HG03064 (cell line): ENCODE results near the gene KLF14.
"Not testable (repeated sequence)": the region's sequence is repeated elsewhere in the genome, so short reads cannot be mapped to it uniquely, and the experiment has no call there.

ENCODE experiments used
- ATAC-seq: cut with Tn5 transposase; IDR thresholded peaks from one replicate; pipeline ENCODE4 v1.9.1; 2021; ENCODE audit warnings: low read depth; ENCODE audit not compliant: unreplicated experiment

KLF14 gene

GRCh38 chr7:130721486-130722277 lies 12.3 kb downstream of the KLF14 start:
- ATAC-seq: no peak

GRCh38 chr7:130719541-130719940 lies 14.5 kb downstream of the KLF14 start:
- ATAC-seq: no peak

GRCh38 chr7:130712416-130712815 lies 21.6 kb downstream of the KLF14 start:
- no peak for ATAC-seq

DNA sequence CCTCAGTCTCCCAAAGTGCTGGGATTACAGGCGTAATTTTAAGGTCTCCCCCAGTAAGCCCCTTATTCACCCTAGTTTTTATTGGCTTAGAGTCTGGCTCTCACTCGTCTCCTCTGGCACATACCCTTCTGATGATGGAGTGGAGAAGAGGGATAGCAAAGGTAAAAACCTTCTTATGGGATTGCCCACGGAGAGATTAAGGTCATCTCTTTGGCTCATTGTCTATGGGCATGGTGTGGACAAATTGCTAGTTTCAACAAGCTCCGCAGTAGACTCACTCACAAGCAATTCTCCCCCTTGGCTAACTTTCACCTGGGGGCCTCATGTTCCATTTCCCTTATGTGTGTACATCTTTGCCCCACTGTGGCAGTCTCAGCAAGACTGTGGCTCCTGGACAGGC lies 25.2 kb downstream of the KLF14 start:
- ATAC-seq: no peak

DNA sequence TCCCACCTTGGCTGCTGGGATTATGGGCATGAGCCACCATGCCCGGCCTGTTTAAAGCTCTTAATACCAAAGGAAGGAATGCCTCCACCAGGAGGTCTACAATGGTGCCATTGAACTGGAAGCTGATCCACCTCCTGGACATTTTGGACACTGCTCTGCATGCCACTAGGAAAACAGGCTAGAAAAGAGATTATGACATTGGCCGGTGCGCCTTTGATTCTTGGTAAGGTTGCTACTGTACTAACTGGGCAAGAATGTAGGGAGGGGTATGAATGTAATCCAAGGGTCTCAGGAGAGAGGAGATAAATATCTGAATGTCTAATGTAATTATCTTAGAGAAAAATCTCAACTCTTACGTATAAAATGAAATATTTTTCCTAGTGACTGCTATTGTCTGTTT lies 26.0 kb downstream of the KLF14 start:
- no peak for ATAC-seq

DNA sequence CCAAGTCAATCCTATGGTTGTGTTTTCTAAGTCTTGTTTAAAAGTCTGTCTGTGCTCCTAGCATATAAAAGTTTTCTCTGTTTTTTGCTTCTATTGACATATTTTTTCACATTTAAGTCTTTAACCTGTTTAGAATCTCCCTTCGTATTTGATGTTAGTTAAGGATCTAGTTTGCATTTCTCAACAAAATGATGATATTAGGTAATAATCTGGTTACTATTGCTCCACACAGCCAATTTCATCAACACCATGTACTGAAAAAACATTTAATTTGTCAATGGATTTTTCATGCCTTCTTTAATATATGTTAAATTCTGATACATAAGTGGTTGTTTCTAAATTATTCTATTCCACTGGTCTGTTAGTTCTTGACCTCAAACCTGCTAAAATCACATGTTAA lies 30.2 kb downstream of the KLF14 start:
- ATAC-seq: no peak

DNA sequence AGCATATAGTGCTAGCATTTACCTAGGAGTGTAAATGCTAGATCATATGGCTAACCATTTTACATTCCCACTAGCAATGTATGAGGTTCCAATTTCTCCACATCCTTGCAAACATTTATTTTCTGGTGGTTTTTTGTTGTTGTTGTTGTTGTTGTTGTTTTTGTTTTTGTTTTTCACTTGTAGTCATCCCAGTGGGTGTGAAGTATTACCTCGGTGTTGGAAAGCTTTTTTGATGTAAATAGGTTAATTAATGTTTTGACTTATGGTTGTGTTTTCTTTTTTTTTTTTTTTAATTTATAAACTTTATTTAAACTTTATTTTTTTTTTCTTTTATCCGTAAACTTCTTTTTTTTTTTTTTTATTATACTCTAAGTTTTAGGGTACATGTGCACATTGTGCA lies 32.4 kb downstream of the KLF14 start:
- no peak for ATAC-seq

GRCh38 chr7:130700760-130701159 lies 33.2 kb downstream of the KLF14 start:
- ATAC-seq: no peak

GRCh38 chr7:130699686-130700085 lies 34.3 kb downstream of the KLF14 start:
- ATAC-seq: no peak

DNA sequence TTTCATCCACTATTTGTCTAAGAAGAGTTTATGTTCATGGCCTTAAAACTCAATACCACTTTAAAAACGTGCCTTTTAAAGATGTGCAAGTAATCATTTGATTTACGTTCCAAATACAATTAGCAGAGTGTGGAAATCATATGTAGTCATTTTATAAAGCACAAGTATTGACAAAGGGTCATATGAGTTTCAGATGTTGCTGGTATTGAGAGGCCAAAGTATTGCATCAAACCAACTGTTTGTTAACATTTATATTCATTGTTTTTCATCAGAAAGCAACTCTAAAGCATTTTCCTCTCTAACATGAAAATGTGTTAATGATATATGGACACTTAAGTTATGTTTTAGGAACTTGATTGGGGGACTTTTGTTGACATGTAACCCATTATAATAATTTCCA lies 36.2 kb downstream of the KLF14 start:
- no peak for ATAC-seq

DNA sequence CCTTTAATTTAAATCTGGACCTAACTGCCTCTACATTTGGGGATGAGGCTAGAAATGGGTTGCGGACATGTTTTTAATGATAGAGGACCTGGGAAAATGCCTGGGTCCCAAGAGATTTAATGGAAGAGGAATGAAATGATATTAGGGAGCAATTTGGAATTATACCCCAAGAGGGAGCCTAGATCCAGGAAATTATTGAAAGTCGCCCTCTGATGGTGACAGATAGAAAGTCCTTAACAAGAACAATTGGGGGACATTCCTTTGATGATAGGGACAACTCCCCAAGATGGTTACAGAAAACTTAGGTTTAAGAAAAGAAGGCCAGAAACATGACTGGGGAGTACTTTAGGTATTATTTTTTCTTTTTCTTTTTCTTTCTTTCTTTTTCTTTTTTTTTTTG lies 38.2 kb downstream of the KLF14 start:
- ATAC-seq: no peak

DNA sequence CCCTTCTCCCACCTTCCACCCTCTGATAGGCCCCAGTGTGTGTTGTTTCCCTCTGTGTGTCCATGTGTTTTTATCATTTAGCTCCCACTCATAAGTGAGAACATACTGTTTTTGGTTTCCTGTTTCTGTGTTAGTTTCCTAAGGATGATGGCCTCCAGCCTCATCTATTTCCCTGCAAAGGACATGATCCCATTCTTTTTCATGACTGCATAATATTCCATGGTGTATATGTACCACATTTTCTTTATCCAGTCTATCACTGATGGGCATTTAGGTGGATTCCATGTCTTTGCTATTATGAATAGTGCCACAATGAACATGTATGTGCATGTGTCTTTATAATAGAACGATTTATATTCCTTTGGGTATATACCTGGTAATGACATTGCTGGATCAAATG lies 41.6 kb downstream of the KLF14 start:
- not testable (repeated sequence) for ATAC-seq

GRCh38 chr7:130689683-130690082 lies 44.3 kb downstream of the KLF14 start:
- no peak for ATAC-seq

DNA sequence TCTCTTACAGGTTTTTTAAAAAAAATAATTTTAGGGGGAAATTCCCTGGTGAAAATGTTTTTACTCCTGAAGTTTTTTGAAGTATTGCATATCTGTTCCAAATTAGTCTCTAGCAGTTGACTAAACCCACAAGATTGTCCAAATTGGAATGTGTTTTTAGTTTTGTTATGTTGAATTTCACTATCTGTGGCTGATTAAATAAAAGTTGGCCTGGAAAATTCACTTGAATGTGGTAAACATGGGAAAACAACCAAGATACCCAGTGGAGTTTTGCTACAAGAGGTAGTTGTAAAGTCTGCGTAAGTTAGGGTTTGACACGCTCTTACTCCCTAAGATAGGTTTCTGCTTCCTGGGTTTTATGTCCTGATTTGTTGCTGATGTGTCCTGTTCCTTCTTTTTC lies 51.0 kb downstream of the KLF14 start:
- ATAC-seq: no peak
